Fibroblast of lung (primary cell): ENCODE results near the gene UBE2B. TPM values are rescaled to one million over a fixed set of nuclear protein-coding genes. Genes with fewer than 3 reads are reported as not detected.
"Not testable (repeated sequence)": the region's sequence is repeated elsewhere in the genome, so short reads cannot be mapped to it uniquely, and the experiment has no call there.

Experiments used
- DNase-seq, 2 donors: peaks; one replicate each; pipeline versions ENCODE4 v3.0.0 to v3.0.0-alpha.2; 2010; ENCODE audit warnings: low read depth in 2 of 2
- H2AFZ ChIP-seq: 2 replicates; pipeline ENCODE4 v1.5.1; 2012; ENCODE audit warnings: low read length, control low read depth, inconsistent platforms
- H3K27ac ChIP-seq: 2 replicates; pipeline ENCODE4 v1.5.1; 2011; ENCODE audit warnings: low read length, control low read depth; ENCODE audit not compliant: insufficient read depth
- H3K27me3 ChIP-seq: 2 replicates; pipeline ENCODE4 v1.5.1; 2011; ENCODE audit warnings: mild to moderate bottlenecking, low read length; ENCODE audit not compliant: control insufficient read depth, insufficient read depth
- H3K36me3 ChIP-seq: 2 replicates; pipeline ENCODE4 v1.5.1; 2011; ENCODE audit warnings: low read length; ENCODE audit not compliant: control insufficient read depth, insufficient read depth
- H3K4me1 ChIP-seq: 2 replicates; pipeline ENCODE4 v1.5.1; 2011; ENCODE audit warnings: low read length; ENCODE audit not compliant: control insufficient read depth, insufficient read depth; ENCODE audit errors: extremely low read depth
- H3K4me2 ChIP-seq: 2 replicates; pipeline ENCODE4 v1.5.1; 2011; ENCODE audit warnings: low read length, control low read depth; ENCODE audit not compliant: insufficient read depth; ENCODE audit errors: extremely low read depth
- H3K4me3 ChIP-seq, 4 experiments: fragments of 200-600 bp in 1 of 4; sonication (generic) in 1 of 4; replicated peaks in 1 of 4; 2 replicates each; pipeline ENCODE4 v1.5.1; 2011 to 2016; ENCODE audit warnings: low read length in 4 of 4, low read depth in 3 of 4, mild to moderate bottlenecking in 3 of 4, control low read depth in 2 of 4, inconsistent platforms in 1 of 4, mixed read lengths in 1 of 4; ENCODE audit not compliant: insufficient read depth in 1 of 4; ENCODE audit errors: control extremely low read depth in 1 of 4
- H3K79me2 ChIP-seq: 2 replicates; pipeline ENCODE4 v1.5.1; 2012; ENCODE audit warnings: mild to moderate bottlenecking, low read length, inconsistent platforms; ENCODE audit not compliant: control insufficient read depth, insufficient read depth
- H3K9ac ChIP-seq: 2 replicates; pipeline ENCODE4 v1.5.1; 2011; ENCODE audit warnings: mild to moderate bottlenecking, low read length, control low read depth; ENCODE audit not compliant: insufficient read depth
- H3K9me3 ChIP-seq: 2 replicates; pipeline ENCODE4 v1.5.1; 2012; ENCODE audit warnings: low read depth, low read length; ENCODE audit not compliant: control insufficient read depth, insufficient read depth
- H4K20me1 ChIP-seq: 2 replicates; pipeline ENCODE4 v1.5.1; 2011; ENCODE audit warnings: low read length; ENCODE audit not compliant: control insufficient read depth, insufficient read depth; ENCODE audit errors: extremely low read depth
- EZH2 ChIP-seq: IDR thresholded peaks from 2 replicates; pipeline ENCODE4 v1.5.1; 2012; ENCODE audit warnings: low read length, control low read depth, mild to moderate bottlenecking; ENCODE audit errors: missing control alignments
- polyA plus RNA-seq, 2 donors: library from polyadenylated mRNA; depleted of rRNA in 1 of 2; stranded (reverse) in 1 of 2; unstranded in 1 of 2; fragments of >200 nt; gene quantifications; 2 replicates each; pipeline ENCODE4 v1.2.1, GENCODE V29; 2011 to 2012; ENCODE audit warnings: missing spikeins in 1 of 2
- total RNA-seq: library from RNA; depleted of rRNA; stranded (reverse); fragments of >200 nt; gene quantifications from 2 replicates; pipeline ENCODE4 v1.2.1, GENCODE V29; 2014
- TF ChIP-seq, protein P1 (sequence below), 2 donors: IDR thresholded peaks in 1 of 2; conservative IDR thresholded peaks in 1 of 2; 1 replicate in 1 of 2; 2 replicates in 1 of 2; pipeline ENCODE4 v1.5.1; 2011 to 2012; ENCODE audit warnings: low read length in 2 of 2, control low read depth in 1 of 2, inconsistent platforms in 1 of 2, low read depth in 1 of 2, mild to moderate bottlenecking in 1 of 2

UBE2B gene
- total and polyA plus RNA-seq, 2 donors (not counting 1 experiment from before 2014, with no cell fraction given) = 31.9 to 93.2 TPM

GRCh38 chr5:134371834-134372340, 518 bp downstream of the UBE2B start:
- Histone ChIP-seq H3K36me3 (peaks cover 3% of the 10 kb centered on the region), H3K27ac (peak overlapping the region; percentile 98), H2AFZ (no peak overlapping the region), H3K9me3 (no peaks in the 10 kb centered on the region), H3K9ac (peak overlapping the region; percentile 98), H4K20me1 (peaks cover 5% of the 10 kb centered on the region), H3K4me3 (peak overlapping the region; percentile 91 to 99 (median 94)), H3K27me3 (no peaks in the 10 kb centered on the region), H3K79me2 (peaks cover 50% of the 10 kb centered on the region), H3K4me2 (peak overlapping the region; percentile 92), H3K4me1 (no peaks in the 10 kb centered on the region)
- TF ChIP-seq EZH2 = no peak
- TF ChIP-seq, protein P1, sequence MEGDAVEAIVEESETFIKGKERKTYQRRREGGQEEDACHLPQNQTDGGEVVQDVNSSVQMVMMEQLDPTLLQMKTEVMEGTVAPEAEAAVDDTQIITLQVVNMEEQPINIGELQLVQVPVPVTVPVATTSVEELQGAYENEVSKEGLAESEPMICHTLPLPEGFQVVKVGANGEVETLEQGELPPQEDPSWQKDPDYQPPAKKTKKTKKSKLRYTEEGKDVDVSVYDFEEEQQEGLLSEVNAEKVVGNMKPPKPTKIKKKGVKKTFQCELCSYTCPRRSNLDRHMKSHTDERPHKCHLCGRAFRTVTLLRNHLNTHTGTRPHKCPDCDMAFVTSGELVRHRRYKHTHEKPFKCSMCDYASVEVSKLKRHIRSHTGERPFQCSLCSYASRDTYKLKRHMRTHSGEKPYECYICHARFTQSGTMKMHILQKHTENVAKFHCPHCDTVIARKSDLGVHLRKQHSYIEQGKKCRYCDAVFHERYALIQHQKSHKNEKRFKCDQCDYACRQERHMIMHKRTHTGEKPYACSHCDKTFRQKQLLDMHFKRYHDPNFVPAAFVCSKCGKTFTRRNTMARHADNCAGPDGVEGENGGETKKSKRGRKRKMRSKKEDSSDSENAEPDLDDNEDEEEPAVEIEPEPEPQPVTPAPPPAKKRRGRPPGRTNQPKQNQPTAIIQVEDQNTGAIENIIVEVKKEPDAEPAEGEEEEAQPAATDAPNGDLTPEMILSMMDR (conservative IDR thresholded peaks at IDR 0.05 in 1 of 2, IDR thresholded peaks at IDR 0.05 in 1 of 2; ENCODE audit: low read depth in 1 of 2, low read length in 2 of 2) = peak in 1 of 2 donors; percentile 2
- DNase-seq = peak; percentile 36 to 51

- not testable (repeated sequence) for H3K27me3 ChIP-seq, H3K4me2 ChIP-seq
These were observed 2.3 kb downstream of the UBE2B start for GRCh38 chr5:134373633-134374032.

DNA sequence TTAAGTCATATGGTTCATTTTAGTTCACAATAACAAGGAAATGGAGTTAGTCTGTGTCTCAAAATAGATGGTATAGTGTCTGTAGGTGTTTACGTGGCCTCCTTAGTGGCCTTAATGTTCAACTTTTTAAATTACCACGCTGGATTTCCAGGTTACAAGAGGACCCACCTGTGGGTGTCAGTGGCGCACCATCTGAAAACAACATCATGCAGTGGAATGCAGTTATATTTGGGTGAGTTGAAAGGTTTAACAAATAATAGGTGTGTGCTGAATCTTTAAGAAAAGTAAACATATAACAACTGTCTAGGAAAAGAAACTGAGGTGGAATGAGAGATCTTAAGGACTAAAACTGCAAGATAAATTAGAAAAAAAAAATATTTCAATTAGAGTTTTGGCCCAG, 2.9 kb downstream of the UBE2B start:
- Histone ChIP-seq H3K36me3 (peaks cover 3% of the 10 kb centered on the region), H3K27me3 (no peaks in the 10 kb centered on the region), H3K9me3 (no peaks in the 10 kb centered on the region), H4K20me1 (peaks cover 5% of the 10 kb centered on the region), H3K27ac (no peak overlapping the region), H3K79me2 (peaks cover 60% of the 10 kb centered on the region), H2AFZ (no peak overlapping the region), H3K9ac (no peak overlapping the region), H3K4me1 (no peaks in the 10 kb centered on the region), H3K4me2 (peak overlapping the region; percentile 32), H3K4me3 (peak overlapping the region in 1 of 4 experiments; percentile 17)
- DNase-seq = no peak
- no peak for TF ChIP-seq EZH2
- TF ChIP-seq, protein P1 (conservative IDR thresholded peaks at IDR 0.05 in 1 of 2, IDR thresholded peaks at IDR 0.05 in 1 of 2; ENCODE audit: low read depth in 1 of 2, low read length in 2 of 2) = no peak

More at GRCh38 chr5:134373633-134374032, 2.3 kb downstream of the UBE2B start:
- Histone ChIP-seq H3K4me3 (peak overlapping the region in 2 of 4 experiments; percentile 91 to 99), H3K79me2 (peaks cover 60% of the 10 kb centered on the region)
- H3K9ac ChIP-seq, H4K20me1 ChIP-seq, H3K9me3 ChIP-seq, DNase-seq, H3K4me1 ChIP-seq, H3K36me3 ChIP-seq, H3K27ac ChIP-seq, H2AFZ ChIP-seq: not testable (repeated sequence)
